LNCaP clone FGC (cell line): ENCODE data around the gene ATAD1.
"Not testable (repeated sequence)": the region's sequence is repeated elsewhere in the genome, so short reads cannot be mapped to it uniquely, and the experiment has no call there.

Experiments
- DNase-seq: peaks from one replicate; pipeline ENCODE4 v3.0.0-alpha.2; 2011; ENCODE audit warnings: low read depth
- H3K4me3 ChIP-seq: 2 replicates; pipeline ENCODE4 v1.5.1; 2011; ENCODE audit warnings: mild to moderate bottlenecking, low read depth, low read length, control low read depth
- TF ChIP-seq, protein P1 (sequence below): IDR thresholded peaks from 2 replicates; pipeline ENCODE4 v1.5.1; 2012; ENCODE audit warnings: mild to moderate bottlenecking; ENCODE audit not compliant: control insufficient read depth, insufficient read depth; ENCODE audit errors: extremely low read depth

Gene ATAD1

GRCh38 chr10:87863053-87863943 is 45.3 kb upstream of the ATAD1 start, which contains the start of the genes KLLN and PTEN:
TSS of gene KLLN (minus strand) at chr10:87863533. CDS start at chr10:87862487, 1,046 bp downstream.
TSS of gene PTEN (plus strand) at chr10:87863625. CDS start at chr10:87864470, 845 bp downstream.
- no peak for DNase-seq
- peak within 1 kb of the TSS; percentile 86 for H3K4me3 ChIP-seq
- TF ChIP-seq, protein P1, sequence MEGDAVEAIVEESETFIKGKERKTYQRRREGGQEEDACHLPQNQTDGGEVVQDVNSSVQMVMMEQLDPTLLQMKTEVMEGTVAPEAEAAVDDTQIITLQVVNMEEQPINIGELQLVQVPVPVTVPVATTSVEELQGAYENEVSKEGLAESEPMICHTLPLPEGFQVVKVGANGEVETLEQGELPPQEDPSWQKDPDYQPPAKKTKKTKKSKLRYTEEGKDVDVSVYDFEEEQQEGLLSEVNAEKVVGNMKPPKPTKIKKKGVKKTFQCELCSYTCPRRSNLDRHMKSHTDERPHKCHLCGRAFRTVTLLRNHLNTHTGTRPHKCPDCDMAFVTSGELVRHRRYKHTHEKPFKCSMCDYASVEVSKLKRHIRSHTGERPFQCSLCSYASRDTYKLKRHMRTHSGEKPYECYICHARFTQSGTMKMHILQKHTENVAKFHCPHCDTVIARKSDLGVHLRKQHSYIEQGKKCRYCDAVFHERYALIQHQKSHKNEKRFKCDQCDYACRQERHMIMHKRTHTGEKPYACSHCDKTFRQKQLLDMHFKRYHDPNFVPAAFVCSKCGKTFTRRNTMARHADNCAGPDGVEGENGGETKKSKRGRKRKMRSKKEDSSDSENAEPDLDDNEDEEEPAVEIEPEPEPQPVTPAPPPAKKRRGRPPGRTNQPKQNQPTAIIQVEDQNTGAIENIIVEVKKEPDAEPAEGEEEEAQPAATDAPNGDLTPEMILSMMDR, result no peak

DNA sequence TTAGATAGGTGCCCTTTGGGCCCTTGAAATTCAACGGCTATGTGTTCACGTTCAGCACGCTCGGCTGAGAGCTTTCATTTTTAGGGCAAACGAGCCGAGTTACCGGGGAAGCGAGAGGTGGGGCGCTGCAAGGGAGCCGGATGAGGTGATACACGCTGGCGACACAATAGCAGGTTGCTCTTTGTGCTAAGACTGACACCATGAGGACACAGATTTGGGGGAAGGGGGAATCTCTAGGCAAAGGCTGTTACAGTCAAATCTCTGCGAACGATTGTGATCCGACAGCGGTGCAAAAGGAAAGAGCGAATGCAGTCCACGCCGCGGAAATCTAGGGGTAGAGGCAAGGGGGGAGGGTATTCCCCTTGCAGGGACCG is 44.6 kb upstream of the ATAD1 start:
- no peak for DNase-seq
- peak overlapping the region; percentile 86 for H3K4me3 ChIP-seq
- TF ChIP-seq, protein P1, result no peak

DNA sequence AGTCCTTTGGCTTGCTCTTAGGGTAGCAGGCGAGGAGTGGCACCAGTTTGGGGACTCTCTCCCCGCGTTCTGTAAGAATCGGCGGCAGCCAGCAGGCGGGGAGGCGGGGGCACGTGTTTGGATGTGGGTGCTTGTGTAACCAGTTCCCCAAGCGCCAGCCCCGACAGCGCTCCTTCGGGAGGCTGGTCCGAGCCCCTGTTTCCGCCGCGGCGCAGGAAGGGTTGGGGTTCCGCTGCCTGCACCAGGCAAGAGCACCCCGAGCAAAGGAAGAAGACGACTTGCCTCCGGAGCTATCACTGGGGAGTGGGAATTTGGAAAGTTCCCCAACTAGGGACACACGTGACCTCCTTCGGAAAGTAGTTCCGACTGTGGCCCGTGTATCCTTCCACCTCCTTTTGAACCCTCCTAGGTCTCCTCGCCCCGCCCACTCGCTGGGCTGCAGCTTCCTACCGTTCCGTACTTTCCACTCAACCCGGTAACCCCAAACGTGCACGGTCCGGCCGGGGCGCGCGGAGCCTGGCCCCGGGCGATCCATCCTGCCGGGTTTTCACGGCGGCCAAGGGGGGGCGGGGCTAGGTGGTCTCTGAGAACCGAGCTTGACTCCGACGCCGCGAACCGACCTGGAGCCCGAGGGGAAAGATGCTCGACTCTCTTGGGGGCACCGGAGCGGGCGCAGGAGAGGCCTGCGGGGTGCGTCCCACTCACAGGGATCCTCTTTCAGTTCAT is 44.1 kb upstream of the ATAD1 start:
- peak; percentile 91 for DNase-seq
- peak overlapping the region; percentile 86 for H3K4me3 ChIP-seq
- TF ChIP-seq, protein P1, result no peak

GRCh38 chr10:87861566-87861952 is 43.5 kb upstream of the ATAD1 start:
- TF ChIP-seq, protein P1, result peak; percentile 28
- H3K4me3 ChIP-seq, result peak overlapping the region; percentile 86
- DNase-seq, result peak; percentile 77

- no peak for DNase-seq
- TF ChIP-seq, protein P1, result no peak
- no peak overlapping the region; the same call in 1 of the 2 replicates for H3K4me3 ChIP-seq
Observed at GRCh38 chr10:87860816-87861403, 42.9 kb upstream of the ATAD1 start.

DNA sequence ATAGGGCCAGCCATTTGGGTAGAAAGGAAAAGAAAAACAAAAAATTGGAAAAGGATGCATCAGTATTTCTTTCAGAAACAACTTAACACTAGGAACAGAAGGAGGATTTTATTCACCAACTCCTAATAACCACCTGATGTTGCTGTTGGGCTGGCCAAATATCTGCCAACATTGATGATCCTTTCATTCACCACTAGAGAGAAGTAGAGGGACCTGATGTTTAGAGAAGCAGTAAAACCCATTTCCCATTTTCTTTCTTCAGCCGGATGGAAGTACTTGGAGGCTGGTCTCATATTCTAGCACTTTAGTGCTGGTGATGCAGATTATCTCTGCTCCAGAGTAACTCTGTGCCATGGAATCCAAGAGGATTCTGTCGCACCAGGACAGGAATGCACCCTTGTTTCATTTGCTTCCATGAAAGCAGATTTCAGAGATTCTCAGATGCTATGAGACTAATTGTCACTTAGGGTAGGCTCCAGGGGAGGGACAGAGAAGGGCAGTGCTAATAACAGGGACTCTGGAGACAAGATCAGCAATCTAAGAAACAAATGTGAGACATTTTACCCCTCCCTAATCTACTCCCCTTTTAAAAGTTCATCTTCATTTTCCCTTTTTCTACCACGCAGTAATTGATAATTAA is 42.2 kb upstream of the ATAD1 start:
- no peak overlapping the region for H3K4me3 ChIP-seq
- TF ChIP-seq, protein P1, result peak; percentile 60
- DNase-seq, result no peak

GRCh38 chr10:87855665-87856064 is 37.6 kb upstream of the ATAD1 start:
- not testable (repeated sequence) for H3K4me3 ChIP-seq, DNase-seq

GRCh38 chr10:87855247-87855646 is 37.2 kb upstream of the ATAD1 start:
- not testable (repeated sequence) for H3K4me3 ChIP-seq, DNase-seq
